IMR-90 (cell line): Measurements from ENCODE around the gene PKD1L1.

Experiments
- CTCF ChIP-seq: conservative IDR thresholded peaks from 2 replicates; pipeline ENCODE4 v1.5.1; 2012; ENCODE audit warnings: mild to moderate bottlenecking, low read depth, low read length, improper control_type of control experiment
- ELK1 ChIP-seq: fragments of 150-350 bp; IDR thresholded peaks from 2 replicates; pipeline ENCODE4 v1.6.1; 2016; ENCODE audit warnings: low read depth, mild to moderate bottlenecking, low read length, moderate library complexity, borderline replicate concordance
- FOS ChIP-seq: fragments of 150-350 bp; IDR thresholded peaks from 2 replicates; pipeline ENCODE4 v1.6.1; 2016; ENCODE audit warnings: low read depth, low read length
- POLR2A ChIP-seq: IDR thresholded peaks from 2 replicates; pipeline ENCODE4 v1.6.1; 2012; ENCODE audit warnings: mild to moderate bottlenecking, low read depth, low read length
- TF ChIP-seq, protein P1 (sequence below): fragments of 150-350 bp; IDR thresholded peaks from 2 replicates; pipeline ENCODE4 v1.6.1; 2017; ENCODE audit warnings: mild to moderate bottlenecking, antibody characterized with exemption, low read length, low read depth

DNA sequence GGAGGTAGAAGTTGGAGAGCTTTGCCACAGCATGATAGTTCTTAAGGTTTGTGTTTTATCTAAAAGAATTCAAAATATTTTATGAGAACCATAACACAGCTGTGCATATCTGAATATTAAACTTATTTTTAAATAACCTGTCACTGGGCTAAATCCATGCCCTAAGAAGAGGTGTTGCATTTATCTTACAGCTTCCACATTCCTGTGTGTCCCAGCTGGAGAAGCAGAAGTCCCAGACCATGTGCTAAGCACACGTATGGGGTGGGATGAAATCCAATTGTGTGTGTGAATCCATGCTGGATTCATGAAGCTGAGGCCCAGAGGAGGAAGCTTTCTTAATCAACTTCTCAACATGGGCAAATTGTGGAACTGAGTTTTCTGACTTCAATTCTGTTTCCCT lies 121.5 kb downstream of the PKD1L1 start:
- TF ChIP-seq POLR2A (no peak), CTCF (no peak), ELK1 (no peak), FOS (no peak)
- TF ChIP-seq, protein P1, sequence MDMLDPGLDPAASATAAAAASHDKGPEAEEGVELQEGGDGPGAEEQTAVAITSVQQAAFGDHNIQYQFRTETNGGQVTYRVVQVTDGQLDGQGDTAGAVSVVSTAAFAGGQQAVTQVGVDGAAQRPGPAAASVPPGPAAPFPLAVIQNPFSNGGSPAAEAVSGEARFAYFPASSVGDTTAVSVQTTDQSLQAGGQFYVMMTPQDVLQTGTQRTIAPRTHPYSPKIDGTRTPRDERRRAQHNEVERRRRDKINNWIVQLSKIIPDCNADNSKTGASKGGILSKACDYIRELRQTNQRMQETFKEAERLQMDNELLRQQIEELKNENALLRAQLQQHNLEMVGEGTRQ = no peak
